Measurements from ENCODE around the gene CITED4.
"Not testable (repeated sequence)": the region's sequence is repeated elsewhere in the genome, so short reads cannot be mapped to it uniquely, and the experiment has no call there.

- not testable (repeated sequence) for TF ChIP-seq CTCF (IDR thresholded peaks at IDR 0.05); POLR2A (IDR thresholded peaks at IDR 0.05); EP300 (IDR thresholded peaks at IDR 0.05; ENCODE audit: low read depth); POLR2AphosphoS5 (IDR thresholded peaks at IDR 0.05)
Measured at GRCh38 chr1:40894858-40895257, 32.7 kb upstream of the CITED4 start.

Measured in transverse colon (tissue), 4 donors.